ENCODE results near the gene ATG4B. TPM values are rescaled to one million over a fixed set of nuclear protein-coding genes. Genes with fewer than 3 reads are reported as not detected.
A peak's percentile ranks its signal among the peaks of the same experiment; 100 is the strongest.

ATG4B gene
- total and polyA plus RNA-seq, 4 donors: 53.8 to 124 (median 74.1) TPM

DNA sequence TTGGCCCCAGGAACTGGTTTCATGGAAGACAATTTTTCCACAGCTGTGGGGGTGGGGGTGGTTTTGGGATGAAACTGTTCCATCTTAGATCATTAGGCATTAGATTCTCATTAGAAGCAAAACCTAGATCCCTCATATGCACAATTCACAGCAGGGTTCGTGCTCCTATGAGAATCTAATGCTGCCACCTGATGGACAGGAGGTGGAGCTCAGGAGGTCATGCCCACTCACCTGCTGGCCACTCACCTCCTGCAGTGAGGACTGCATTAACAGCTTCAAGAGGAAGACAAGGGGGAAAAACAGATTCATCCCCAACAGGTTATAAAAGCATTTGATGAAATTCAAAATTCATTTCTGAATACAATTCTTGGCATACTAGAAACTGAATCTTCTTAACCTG lies 39.0 kb upstream of the ATG4B start:
- 83% methylated on average over 1 of the region's 1 CpG for WGBS (ENCODE audit: insufficient coverage)
- Histone ChIP-seq H3K27me3 (ENCODE audit: control insufficient read depth, insufficient read depth, low read length) (no peaks in the 10 kb centered on the region), H3K9me3 (ENCODE audit: control insufficient read depth, insufficient read depth, low read length) (no peaks in the 10 kb centered on the region), H3K36me3 (ENCODE audit: control insufficient read depth, insufficient read depth, low read length) (peaks cover 63% of the 10 kb centered on the region), H3K4me3 (ENCODE audit: low read depth, low read length) (no peak overlapping the region), H3K27ac (ENCODE audit: low read depth, low read length) (no peak overlapping the region), H3K4me1 (ENCODE audit: control insufficient read depth, insufficient read depth, low read length) (no peaks in the 10 kb centered on the region)
- DNase-seq (ENCODE audit: low read depth in 4 of 6, low spot score in 6 of 6): no peak

DNA sequence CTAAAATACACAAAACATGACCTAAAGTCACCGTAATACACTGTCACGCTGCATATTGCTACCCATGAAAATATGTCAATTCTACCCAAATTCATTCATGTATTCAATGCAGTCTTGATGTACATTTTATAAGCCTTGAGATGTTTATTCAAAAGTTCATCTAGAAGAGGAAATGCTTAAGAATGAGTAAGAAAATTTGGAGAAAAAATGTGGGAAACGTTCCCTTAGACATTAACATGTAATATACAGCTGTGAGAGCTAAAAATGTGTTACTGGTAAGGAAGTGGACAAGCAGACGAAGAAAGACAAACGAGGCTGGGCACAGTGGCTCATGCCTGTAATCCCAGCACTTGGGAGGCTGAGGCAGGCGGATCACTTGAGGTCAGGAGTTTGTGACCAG lies 37.9 kb upstream of the ATG4B start:
- no peak overlapping the region for H3K27ac ChIP-seq (ENCODE audit: low read depth, low read length)
- peaks cover 54% of the 10 kb centered on the region for H3K36me3 ChIP-seq (ENCODE audit: control insufficient read depth, insufficient read depth, low read length)
- no peak overlapping the region for H3K4me3 ChIP-seq (ENCODE audit: low read depth, low read length)
- H3K4me1 ChIP-seq (ENCODE audit: control insufficient read depth, insufficient read depth, low read length): no peaks in the 10 kb centered on the region
- H3K9me3 ChIP-seq (ENCODE audit: control insufficient read depth, insufficient read depth, low read length): no peaks in the 10 kb centered on the region
- H3K27me3 ChIP-seq (ENCODE audit: control insufficient read depth, insufficient read depth, low read length): no peaks in the 10 kb centered on the region
- DNase-seq (ENCODE audit: low read depth in 4 of 6, low spot score in 6 of 6): no peak
- 91% methylated on average over 3 of the region's 6 CpGs for WGBS (ENCODE audit: insufficient coverage)

DNA sequence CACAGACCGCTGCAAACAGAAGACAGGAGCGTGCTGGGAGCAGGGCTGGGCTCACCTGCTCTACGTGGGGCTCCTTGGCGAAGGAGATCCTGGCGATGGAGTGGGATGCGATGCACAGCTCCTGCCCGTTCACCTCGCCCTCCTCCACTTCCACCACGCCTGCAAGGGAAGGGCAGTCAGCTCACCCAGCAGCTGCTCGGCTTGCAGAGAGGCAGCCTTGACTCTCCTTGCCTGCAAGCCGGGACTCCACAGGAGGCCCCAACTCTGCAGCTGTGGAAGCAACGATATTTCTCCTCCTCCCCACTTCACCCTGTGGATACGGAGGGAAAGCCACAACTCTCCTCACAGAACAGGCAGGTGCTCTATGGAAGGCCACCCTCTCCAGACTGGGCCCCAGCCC lies 35.7 kb upstream of the ATG4B start:
- H3K4me1 ChIP-seq (ENCODE audit: control insufficient read depth, insufficient read depth, low read length): no peaks in the 10 kb centered on the region
- DNase-seq (ENCODE audit: low read depth in 4 of 6, low spot score in 6 of 6): no peak
- no peaks in the 10 kb centered on the region for H3K27me3 ChIP-seq (ENCODE audit: control insufficient read depth, insufficient read depth, low read length)
- H3K4me3 ChIP-seq (ENCODE audit: low read depth, low read length): no peak overlapping the region
- no peaks in the 10 kb centered on the region for H3K9me3 ChIP-seq (ENCODE audit: control insufficient read depth, insufficient read depth, low read length)
- no peak overlapping the region for H3K27ac ChIP-seq (ENCODE audit: low read depth, low read length)
- 90% methylated on average over 13 of the region's 13 CpGs for WGBS (ENCODE audit: insufficient coverage)
- peaks cover 49% of the 10 kb centered on the region for H3K36me3 ChIP-seq (ENCODE audit: control insufficient read depth, insufficient read depth, low read length)

DNA sequence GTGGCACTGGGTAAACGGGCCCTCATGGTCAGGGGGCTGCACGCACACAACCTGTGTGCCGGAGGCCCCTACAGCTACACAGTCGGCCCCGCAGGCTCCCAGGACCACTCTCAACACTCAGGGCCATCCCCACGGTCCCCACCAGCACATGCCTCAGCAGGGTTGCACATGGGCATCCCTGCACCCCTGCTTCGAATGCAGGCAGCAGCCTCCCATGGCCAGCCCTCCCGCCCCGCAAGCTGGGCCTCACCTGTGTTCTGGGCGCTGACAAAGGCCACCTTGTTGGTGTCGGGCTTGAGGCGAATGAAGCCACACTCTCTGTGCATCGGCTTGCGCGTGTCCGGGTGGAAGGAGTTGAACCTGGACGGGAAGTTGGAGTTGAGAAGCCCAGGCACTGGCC lies 34.8 kb upstream of the ATG4B start:
- no peak overlapping the region for H3K4me3 ChIP-seq (ENCODE audit: low read depth, low read length)
- H3K36me3 ChIP-seq (ENCODE audit: control insufficient read depth, insufficient read depth, low read length): peaks cover 50% of the 10 kb centered on the region
- no peak for DNase-seq (ENCODE audit: low read depth in 4 of 6, low spot score in 6 of 6)
- 97% methylated on average over 17 of the region's 17 CpGs for WGBS (ENCODE audit: insufficient coverage)
- H3K27me3 ChIP-seq (ENCODE audit: control insufficient read depth, insufficient read depth, low read length): no peaks in the 10 kb centered on the region
- H3K4me1 ChIP-seq (ENCODE audit: control insufficient read depth, insufficient read depth, low read length): no peaks in the 10 kb centered on the region
- no peak overlapping the region for H3K27ac ChIP-seq (ENCODE audit: low read depth, low read length)
- no peaks in the 10 kb centered on the region for H3K9me3 ChIP-seq (ENCODE audit: control insufficient read depth, insufficient read depth, low read length)

DNA sequence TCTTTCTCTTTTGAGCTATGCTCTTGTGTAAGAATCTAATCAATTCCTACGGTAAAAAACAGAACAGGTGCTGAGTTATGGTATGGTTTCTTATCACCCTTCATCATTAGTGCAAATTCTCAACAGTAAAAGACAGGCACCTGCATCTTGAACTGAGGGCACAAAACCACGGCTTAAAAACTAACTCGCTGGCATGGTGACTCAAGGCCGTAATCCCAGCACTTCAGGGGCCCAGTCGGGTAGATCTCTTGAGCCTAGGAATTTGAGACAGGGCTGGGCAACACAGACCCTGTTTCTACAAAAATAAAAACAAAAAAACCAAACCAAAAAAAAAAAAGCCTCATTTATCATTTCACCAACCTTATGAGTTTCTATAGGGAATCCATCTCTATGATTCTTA lies 33.8 kb upstream of the ATG4B start:
- Histone ChIP-seq H3K36me3 (ENCODE audit: control insufficient read depth, insufficient read depth, low read length) (peaks cover 56% of the 10 kb centered on the region), H3K27me3 (ENCODE audit: control insufficient read depth, insufficient read depth, low read length) (no peaks in the 10 kb centered on the region), H3K4me1 (ENCODE audit: control insufficient read depth, insufficient read depth, low read length) (no peaks in the 10 kb centered on the region), H3K9me3 (ENCODE audit: control insufficient read depth, insufficient read depth, low read length) (no peaks in the 10 kb centered on the region), H3K4me3 (ENCODE audit: low read depth, low read length) (no peak overlapping the region), H3K27ac (ENCODE audit: low read depth, low read length) (no peak overlapping the region)
- DNase-seq (ENCODE audit: low read depth in 4 of 6, low spot score in 6 of 6): no peak
- WGBS (ENCODE audit: insufficient coverage): 100% methylated on average over 3 of the region's 5 CpGs

DNA sequence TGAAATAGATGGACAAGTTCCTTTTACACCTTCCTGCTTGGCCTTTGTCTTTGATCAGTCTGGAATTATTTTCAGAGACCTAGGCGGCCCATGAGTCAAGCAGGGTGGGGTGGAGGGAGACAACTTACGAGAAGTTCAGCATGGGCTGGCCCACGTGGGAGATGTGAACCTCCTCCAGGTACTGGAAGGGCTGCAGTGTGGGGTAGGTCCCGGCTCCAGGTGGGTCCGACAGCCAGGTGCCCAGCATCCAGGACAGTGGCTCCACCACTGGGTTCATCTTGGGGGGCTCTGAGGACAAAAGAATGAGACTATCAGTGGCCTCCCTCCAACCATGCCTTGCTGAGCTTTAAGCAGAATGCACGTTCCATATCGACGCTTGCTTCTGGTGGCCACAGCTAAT lies 31.3 kb upstream of the ATG4B start:
- H3K36me3 ChIP-seq (ENCODE audit: control insufficient read depth, insufficient read depth, low read length): peaks cover 57% of the 10 kb centered on the region
- H3K4me3 ChIP-seq (ENCODE audit: low read depth, low read length): no peak overlapping the region
- no peaks in the 10 kb centered on the region for H3K27me3 ChIP-seq (ENCODE audit: control insufficient read depth, insufficient read depth, low read length)
- DNase-seq (ENCODE audit: low read depth in 4 of 6, low spot score in 6 of 6): no peak
- WGBS (ENCODE audit: insufficient coverage): 98% methylated on average over 8 of the region's 8 CpGs
- peaks cover 15% of the 10 kb centered on the region for H3K4me1 ChIP-seq (ENCODE audit: control insufficient read depth, insufficient read depth, low read length)
- no peaks in the 10 kb centered on the region for H3K9me3 ChIP-seq (ENCODE audit: control insufficient read depth, insufficient read depth, low read length)
- H3K27ac ChIP-seq (ENCODE audit: low read depth, low read length): no peak overlapping the region

DNA sequence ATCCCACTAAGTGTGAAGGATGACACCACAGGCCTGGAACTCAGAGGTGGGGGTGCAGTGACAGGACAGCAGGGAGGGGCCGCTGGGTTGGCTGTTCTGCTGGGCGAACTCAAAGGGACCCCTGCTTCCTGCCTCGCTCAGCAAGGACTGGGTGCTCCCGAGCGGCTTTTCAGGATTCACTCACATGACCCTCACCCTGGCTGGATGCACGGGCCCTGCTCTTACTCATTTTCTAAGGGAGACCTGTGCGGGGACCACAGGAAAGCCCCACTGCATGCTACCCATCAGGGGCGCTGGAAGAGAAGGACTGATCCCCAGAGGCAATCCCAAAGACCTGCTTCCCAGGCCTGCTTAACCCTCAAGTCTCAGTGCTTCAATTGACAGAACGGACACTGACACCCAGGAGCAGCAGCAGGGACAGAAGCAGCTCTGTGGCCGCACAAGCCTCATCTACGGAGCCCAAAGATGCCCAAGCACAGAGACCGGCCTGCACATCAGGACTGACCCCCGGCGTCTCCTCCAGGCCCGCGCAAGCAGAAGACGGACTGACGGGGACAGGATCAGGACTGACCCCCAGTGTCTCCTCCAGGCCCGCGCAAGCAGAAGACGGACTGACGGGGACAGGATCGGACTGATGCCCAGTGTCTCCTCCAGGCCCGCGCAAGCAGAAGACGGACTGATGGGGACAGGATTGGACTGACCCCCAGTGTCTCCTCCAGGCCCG lies 30.2 kb upstream of the ATG4B start:
- Histone ChIP-seq H3K27ac (ENCODE audit: low read depth, low read length) (no peak overlapping the region), H3K27me3 (ENCODE audit: control insufficient read depth, insufficient read depth, low read length) (no peaks in the 10 kb centered on the region), H3K36me3 (ENCODE audit: control insufficient read depth, insufficient read depth, low read length) (peaks cover 47% of the 10 kb centered on the region), H3K4me1 (ENCODE audit: control insufficient read depth, insufficient read depth, low read length) (peaks cover 16% of the 10 kb centered on the region), H3K9me3 (ENCODE audit: control insufficient read depth, insufficient read depth, low read length) (no peaks in the 10 kb centered on the region), H3K4me3 (ENCODE audit: low read depth, low read length) (no peak overlapping the region)
- DNase-seq (ENCODE audit: low read depth in 4 of 6, low spot score in 6 of 6): no peak
- 96% methylated on average over 27 of the region's 27 CpGs for WGBS (ENCODE audit: insufficient coverage)

DNA sequence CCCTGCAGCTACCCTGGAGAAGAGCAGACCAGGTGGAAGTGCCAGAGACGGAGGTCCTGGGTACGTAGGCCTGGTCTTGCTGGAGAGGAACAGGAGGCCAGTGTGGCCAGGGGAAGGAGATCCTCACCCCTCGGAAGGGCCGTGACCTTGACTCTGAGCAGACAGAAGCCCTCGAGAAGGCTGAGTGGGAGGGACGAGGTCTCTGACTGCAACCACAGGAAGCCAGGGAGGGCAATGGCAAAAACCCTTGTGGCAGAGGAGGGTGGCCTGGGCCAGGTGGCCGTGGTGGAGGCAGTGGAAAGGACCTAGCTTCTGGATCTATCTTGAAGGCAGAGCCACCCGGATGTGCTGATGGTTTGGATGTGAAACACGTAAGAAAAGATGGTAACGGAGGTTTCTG lies 28.6 kb upstream of the ATG4B start:
- no peak overlapping the region for H3K27ac ChIP-seq (ENCODE audit: low read depth, low read length)
- H3K9me3 ChIP-seq (ENCODE audit: control insufficient read depth, insufficient read depth, low read length): no peaks in the 10 kb centered on the region
- H3K36me3 ChIP-seq (ENCODE audit: control insufficient read depth, insufficient read depth, low read length): peaks cover 42% of the 10 kb centered on the region
- H3K27me3 ChIP-seq (ENCODE audit: control insufficient read depth, insufficient read depth, low read length): no peaks in the 10 kb centered on the region
- no peak for DNase-seq (ENCODE audit: low read depth in 4 of 6, low spot score in 6 of 6)
- H3K4me1 ChIP-seq (ENCODE audit: control insufficient read depth, insufficient read depth, low read length): peaks cover 16% of the 10 kb centered on the region
- WGBS (ENCODE audit: insufficient coverage): 92% methylated on average over 10 of the region's 10 CpGs
- no peak overlapping the region for H3K4me3 ChIP-seq (ENCODE audit: low read depth, low read length)

DNA sequence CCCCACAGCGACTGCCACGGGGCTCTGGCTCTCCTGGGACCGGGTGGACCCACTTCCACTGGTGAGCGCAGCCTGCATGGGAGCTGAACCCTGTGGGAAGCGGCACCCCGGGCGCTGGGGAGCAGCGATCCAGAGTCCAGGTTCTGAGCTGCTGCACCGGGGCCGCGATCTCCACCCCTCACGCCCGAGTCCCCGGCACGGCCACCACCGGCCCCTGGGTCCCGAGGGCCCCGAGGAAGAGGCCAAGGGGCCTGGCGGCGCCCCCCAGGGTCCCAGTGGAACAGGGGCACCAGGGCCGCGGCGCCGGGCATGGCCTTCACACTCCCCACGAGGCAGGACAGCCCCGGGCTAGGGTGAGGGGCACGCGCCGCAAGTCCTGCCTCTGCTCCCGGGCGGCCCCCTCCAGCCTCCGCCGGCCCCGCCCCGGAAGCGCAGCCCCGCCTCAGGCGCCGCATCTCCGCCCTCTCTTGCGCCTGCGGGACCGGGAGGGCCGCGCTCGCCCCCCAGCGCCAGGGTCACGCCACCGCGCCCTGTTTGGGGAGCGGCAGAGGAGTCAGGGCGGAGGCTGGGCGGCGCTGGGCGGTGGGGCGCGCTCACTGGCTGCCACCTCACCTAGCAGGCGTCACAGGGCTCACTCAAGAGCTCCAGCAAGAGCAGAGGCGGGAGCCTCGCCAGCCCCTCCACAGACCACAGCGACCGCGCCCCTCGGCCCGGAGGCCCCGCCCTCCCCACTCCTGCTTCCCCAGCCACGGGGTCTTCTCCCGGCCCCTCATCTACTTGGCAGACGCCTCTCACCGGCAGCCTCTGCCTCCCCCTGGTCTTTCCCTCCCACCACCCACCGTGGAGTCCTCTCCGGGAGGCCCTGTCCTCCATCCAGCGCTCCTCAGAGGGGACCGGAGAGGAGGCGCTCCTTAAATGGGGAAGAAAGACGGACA lies 27.4 kb upstream of the ATG4B start:
- peaks cover 39% of the 10 kb centered on the region for H3K36me3 ChIP-seq (ENCODE audit: control insufficient read depth, insufficient read depth, low read length)
- H3K27me3 ChIP-seq (ENCODE audit: control insufficient read depth, insufficient read depth, low read length): no peaks in the 10 kb centered on the region
- WGBS (ENCODE audit: insufficient coverage): 4% methylated on average over 72 of the region's 76 CpGs
- no peak overlapping the region for H3K27ac ChIP-seq (ENCODE audit: low read depth, low read length)
- peaks cover 16% of the 10 kb centered on the region for H3K4me1 ChIP-seq (ENCODE audit: control insufficient read depth, insufficient read depth, low read length)
- H3K9me3 ChIP-seq (ENCODE audit: control insufficient read depth, insufficient read depth, low read length): no peaks in the 10 kb centered on the region
- H3K4me3 ChIP-seq (ENCODE audit: low read depth, low read length): peak overlapping the region; percentile 41
- DNase-seq (ENCODE audit: low read depth in 4 of 6, low spot score in 6 of 6): peak in 4 of 6 donors; percentile 20 to 83 (median 44)

Data from spinal cord (tissue), 10 donors.